ENCODE measurements around the gene EHD4. TPM values are rescaled to one million over a fixed set of nuclear protein-coding genes. Genes with fewer than 3 reads are reported as not detected.

The EHD4 gene
- polyA plus RNA-seq, 1 donor, result 13.2 TPM

DNA sequence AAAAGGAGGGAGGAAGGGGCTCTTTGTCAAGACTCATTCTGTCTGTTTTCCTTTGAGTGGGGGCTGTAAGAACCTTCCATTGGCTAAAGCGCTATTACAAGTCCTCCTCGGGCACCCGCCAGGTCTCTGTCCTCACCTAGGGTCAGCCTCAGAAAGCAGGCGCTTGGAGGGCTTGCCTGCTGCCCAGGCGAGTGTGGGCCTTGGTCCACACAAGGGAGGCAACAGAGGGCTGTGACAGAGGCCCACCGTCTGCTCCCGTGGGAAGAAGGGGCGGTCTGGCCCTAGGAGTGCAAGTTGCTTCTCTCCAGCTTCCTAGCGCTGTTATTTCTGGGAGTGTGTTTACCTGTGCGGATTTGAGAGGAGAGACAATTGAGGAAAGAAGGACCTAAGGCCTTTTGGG lies 24.0 kb upstream of the EHD4 start:
- no peak for DNase-seq

DNA sequence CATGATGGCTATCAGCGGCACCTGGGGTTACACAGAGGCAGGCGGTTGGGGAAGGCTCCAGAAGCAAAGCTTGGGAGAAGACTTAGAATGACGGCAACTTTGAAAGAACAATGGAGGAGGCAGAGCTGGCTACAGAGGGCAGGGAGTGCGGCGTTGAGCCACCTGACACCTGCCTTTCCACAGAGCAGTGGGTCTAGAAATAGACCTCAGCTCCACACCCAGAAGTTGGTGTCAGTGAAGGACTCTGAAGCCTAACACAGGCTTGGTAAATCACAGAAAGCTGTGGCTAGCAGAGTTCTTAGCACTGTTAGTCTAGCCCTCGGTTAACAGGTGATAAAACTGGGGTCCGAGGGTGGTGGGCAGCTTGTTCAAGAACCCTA lies 23.1 kb upstream of the EHD4 start:
- DNase-seq, result no peak

DNA sequence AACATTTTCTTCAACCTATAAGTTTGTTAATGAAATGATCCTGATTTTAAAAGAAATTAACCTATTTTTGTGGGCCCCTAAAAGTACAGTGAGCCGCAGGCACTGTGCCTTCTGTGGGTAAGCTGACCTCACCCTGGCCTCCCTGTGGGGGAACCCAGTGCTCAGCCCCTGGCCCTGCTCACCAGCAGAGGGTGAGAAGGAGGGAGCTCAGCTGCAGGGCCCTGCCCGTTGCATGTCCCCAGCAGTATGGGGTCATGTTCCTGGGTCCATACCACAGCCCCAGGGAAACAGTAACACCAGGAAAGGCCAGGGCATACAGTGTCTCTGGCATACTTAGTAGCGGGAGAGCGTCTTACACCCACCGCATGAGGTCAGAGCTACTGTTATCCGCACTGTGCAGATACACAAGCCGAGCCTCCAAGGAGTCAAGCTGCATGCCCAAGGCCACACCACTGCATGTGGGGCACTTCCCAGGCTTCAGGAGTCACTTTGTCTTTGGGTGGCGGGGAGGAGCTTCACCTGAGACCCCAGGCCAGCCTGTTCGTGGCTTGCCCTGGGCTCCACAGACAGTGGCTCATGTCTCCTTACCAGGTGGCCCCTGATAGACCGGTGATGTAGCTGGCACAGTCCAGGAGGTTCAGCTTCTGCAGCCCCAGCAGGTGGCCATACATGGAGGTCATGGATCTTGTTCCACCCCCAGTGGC lies 22.6 kb upstream of the EHD4 start:
- DNase-seq, result no peak

DNA sequence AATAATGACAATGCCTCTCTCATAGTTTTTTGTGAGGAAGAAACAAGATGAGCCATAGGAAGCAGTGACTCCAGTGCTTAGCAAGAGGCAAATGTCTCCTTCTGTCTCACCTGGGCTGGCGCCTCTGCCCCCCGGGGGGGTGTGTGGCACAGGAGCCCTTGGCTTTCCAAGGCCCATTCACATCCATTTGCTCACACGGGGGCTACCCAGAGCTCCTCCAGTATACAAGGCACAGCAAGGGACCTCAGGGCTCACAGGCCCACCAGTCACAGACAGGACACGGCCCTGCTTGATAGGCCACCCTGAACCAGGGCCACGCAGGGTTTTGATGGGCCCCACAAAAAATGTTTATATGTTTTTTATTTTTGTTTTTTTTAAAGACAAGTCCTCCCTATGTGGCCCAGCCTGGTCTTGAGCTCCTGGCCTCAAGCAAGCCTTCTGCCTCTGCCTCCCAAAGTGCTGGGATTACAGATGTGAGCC lies 21.9 kb upstream of the EHD4 start:
- no peak for DNase-seq

DNA sequence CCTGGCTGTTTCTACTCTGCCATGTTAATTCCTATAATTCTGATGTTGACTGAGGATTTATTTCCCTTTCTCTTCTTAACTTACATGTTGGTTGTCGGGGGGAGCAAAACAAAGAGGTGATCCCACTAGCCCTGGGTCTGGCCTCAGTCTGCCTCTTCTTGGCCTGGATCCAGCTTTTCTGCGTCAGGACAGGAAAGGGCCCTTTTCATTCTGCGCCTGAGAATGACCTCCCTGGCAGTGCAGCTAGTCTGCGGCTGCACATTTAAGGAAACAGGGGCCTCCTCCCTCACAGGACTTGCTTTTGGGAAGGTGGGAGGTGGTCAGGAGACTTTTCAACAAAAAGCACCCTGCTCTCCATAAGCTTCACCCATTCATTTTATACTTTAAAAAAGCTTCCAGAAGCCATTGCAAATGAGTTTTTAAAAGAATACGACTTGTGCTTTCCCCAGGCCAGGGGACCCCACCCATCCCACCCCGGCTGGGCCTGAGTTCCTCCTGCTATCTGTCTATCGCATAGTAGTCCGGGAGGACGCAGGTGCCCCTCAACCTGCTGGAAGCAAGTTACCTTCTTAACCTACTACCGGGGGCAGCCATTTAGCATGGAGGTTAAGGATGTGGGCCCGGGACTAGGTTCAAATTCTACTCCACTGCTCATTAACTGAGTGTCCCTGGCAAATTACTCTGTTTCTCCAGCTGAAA lies 21.3 kb upstream of the EHD4 start:
- DNase-seq, result no peak

DNA sequence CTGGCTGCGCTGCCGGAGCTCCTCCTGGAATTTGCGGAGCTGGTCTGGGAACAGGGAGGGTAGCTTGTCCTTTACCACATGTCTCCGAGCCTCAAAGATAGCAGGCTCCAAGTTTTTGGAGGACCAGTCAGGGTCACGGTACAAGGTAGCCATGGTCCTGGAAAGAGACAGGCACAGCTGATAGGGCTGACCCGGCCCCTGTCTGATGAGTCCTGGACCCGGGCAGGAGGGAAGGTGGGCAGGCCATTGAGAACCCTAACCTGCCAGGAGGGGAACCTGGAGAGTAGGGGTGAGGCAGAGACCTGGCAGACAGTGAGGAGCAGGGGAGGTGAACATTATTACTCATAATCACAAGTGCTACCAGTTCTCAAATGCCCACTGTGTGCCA lies 20.4 kb upstream of the EHD4 start:
- DNase-seq, result no peak

DNA sequence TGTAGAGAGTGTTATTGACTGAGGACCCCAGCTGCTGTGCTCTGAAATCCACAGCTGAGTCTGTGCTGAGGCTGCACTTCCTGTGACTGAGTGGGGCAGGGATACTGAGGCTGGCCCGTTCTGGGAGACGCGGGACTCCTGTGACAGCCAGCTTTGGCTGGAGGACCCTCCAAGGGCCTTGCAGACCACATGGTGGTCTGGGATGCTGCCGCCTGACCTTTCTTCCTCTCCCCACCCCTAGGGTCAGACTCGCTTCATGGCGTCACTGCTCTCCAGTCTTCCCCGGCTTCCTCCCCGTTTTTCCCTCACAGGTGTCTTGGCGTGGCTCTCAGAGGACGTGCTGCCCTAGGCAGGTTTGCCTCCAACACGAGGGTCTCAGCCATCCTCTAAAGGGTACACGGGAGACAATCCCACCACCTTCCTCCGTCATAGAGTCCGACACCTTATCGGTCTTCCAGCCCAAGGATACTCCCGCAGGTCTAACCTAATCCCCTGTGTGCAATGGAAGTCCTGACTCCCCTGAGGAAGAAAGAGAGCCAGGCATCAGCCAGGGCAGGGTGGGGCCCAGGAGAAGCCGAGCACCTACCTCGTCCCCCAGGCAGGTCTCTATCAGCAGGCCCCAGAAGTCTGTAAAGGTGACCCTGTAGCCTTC lies 19.9 kb upstream of the EHD4 start:
- no peak for DNase-seq

DNA sequence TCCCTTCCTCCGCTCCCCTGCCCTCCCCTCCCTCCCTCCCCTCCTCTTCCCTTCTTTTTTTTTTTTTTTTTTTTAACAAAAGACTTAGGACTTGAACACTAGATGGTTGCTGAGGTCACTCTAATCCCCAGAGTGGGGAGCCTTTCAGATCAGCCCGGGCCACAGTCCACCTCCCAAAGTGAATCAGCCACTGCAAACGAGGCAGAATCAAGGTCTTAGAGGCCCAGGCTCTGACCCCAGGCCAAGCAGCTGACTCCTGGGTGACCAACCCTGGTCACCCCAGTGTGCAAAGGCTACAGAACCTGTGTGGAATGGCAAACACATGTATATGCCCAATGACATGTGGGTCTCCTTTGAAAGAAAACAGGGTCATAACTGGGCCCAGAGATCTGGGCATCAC lies 18.3 kb upstream of the EHD4 start:
- DNase-seq, result no peak

DNA sequence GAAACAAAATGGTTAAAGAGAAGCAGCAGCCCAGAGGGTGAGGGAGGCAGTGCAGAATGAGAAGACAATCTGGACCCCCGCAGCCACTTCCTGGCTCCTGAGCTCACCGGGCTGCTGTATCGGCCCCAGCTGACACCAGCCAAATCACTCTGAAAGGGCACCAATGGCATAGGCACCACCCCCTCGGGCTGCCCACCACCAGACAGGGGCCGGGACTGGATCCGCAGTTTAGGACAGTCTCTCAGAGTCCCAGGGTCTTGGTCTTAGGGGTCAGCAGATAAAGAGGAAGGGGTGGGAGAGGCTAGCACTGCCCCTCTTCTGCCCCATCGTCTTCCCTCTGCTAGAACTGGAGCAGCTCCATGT lies 17.9 kb upstream of the EHD4 start:
- no peak for DNase-seq

DNA sequence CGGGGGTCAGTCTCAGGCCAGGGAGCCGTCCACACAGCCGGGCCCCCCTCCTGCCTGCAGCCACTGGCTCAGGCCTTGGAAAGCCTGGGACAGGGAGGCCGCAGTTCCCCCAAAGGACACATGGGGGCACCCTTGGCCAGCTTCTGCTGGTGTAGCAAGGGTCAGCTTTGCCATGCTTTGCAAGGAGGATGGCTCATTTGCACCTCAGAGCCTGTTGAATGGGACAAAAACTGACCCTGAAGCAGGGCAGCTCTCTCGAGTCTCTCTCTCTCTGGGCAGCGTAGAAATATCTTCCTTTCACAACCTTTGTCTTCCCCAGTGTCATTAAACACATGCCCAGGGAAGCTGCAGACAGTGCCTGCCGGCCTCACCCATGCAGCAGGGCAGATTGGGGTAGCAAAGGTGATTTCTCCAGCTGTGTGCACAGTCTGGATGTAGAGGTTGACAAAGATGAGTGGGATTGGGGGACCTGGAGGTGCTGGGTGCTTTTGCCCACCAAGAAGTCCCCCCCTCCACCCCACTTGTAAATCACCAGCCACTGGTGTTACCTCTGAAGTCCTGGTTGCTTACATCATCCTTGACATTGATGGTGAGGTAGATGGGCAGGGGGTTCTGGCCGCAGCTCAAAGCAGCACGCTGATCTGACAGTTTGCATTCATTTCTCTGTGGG lies 17.4 kb upstream of the EHD4 start:
- DNase-seq, result peak; percentile 67

DNA sequence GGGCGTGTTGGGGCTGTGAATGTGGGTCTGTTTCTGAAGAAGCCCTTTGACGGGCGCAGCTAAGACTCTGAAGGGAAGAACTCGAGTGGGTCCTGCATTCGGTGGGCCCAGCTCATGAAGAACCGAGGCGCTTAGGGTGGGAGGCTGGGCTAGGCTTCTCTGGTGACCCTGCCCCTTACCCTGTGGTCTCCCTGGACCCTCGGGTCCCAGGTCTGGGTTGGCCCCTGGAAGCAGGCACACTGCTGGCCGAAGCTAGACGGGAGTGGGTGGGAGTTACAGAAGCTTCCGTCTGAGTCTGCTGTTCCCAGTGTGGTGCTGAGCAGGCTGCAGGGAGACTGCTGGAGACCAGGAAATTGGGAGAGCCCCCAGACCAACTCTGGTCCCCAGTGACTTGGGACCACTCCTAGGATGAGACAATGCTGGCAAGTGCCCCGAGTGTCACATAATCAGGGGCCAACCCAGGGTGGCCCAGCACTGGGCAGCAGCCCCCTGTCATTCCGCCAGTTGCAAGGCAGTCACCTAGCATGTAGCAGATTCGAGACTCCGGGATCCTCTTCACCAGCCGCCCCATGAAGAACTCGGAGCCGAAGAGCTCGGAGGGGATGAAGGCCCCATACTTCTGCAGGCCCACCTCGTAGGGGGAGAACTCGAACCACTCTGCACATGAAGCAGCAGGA lies 16.7 kb upstream of the EHD4 start:
- DNase-seq, result no peak

DNA sequence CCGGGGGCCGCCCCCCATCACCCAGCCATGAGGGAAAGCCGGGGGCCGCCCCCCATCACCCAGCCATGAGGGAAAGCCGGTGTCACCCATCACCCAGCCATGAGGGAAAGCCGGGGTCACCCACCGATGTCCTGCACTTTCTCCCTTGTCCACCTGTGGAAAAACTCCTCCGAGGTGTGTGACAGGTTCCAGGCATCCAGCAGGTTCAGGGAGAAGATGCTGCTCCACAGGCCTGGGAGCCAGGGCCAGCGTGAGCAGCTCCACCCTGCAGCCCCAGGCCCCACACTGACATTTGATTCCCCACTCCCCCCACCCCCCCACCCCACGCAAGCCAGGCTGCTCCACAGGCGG lies 15.5 kb upstream of the EHD4 start:
- DNase-seq, result no peak

DNA sequence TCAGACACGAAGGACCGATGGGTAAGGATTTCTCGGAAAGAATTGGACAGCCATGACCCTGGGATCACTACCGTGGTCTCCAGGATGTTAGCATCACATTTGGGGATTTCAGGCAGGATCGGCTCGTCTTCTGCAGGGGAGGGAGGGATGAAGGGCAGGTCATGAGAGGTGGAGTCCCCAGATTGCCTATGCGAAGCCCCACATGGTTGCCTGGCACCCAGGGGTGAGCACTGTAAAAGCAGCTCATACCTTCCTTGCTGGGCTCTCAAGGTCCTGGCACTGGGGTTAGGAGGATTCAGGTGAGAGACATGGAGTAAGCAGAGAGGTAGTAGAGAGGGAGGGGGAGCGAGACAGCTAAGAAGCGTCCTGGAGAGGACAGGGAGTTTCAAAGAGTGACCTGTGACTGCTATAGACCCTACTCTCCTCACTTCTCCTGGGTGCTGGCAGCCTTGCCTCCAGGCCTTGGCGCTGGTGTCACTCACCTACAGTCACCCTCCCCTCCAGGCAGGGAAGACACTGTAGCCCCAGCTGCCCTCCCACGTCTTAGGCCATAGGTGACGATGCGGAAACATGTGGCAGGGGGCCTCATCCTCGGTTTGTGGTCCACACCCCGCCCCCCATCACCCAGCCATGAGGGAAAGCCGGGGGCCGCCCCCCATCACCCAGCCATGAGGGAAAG lies 15.0 kb upstream of the EHD4 start:
- DNase-seq, result no peak

DNA sequence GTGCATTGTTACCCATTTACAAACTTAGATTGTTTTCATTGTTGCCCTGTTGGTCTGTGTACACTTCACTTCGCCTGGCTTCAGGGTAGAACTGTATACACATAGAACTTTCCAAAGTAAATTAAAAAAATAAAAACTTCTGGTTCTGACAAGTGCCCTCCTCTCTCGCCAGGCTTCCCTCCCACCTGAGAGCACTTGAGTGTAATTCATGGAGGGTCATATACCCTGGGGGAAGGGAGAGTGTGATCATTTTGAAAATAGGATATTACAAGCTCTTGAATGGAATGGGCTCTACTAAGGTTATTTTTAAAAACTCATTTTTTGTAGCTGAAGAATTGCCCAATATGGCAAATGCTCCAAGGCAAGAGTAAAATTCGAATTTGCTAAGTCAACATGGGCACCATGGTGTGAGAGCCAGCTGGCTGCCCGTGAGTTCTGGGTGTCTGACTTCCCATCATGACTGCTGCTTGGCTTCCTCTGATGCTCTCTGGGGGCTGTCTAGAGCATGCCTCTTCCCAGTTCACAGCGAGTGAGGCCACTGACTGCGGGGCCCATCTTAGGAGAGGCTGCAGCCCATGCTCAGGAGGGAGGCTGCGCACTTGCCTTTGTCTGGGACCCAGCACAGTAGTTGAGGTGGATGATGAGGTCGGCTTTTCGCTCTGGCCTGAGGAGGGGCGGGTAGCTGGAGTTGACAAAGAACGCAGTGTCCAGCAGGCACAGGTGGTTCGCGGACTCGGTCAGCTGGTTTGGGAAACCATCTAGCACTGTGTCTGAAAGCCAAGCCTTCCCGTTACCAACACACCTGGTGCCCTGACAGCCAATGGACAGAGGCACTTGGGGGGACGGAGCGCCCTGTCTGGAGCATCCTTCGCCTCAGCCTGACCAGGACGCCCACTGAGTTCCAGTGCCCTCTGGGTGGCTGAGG lies 13.1 kb upstream of the EHD4 start:
- DNase-seq, result no peak

DNA sequence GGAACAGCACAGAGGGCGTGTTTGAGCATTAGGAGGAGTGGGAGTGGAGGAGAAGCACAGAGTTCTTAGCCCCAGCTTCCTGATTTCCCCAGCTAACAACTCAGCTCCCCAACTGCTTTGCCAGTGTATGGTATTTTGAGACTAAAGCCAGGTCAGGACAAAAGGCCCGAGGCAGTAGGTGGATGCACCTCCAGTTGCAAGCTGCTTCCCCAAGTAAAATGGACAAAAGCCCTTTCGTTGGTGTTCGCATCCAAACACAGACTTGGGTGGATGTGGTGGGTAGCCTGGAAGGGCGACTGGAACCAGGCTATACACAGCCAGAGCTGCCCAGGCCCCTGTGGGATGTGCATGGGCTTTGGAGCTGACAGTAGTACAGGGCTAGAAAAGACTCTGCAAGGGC lies 12.3 kb upstream of the EHD4 start:
- no peak for DNase-seq

DNA sequence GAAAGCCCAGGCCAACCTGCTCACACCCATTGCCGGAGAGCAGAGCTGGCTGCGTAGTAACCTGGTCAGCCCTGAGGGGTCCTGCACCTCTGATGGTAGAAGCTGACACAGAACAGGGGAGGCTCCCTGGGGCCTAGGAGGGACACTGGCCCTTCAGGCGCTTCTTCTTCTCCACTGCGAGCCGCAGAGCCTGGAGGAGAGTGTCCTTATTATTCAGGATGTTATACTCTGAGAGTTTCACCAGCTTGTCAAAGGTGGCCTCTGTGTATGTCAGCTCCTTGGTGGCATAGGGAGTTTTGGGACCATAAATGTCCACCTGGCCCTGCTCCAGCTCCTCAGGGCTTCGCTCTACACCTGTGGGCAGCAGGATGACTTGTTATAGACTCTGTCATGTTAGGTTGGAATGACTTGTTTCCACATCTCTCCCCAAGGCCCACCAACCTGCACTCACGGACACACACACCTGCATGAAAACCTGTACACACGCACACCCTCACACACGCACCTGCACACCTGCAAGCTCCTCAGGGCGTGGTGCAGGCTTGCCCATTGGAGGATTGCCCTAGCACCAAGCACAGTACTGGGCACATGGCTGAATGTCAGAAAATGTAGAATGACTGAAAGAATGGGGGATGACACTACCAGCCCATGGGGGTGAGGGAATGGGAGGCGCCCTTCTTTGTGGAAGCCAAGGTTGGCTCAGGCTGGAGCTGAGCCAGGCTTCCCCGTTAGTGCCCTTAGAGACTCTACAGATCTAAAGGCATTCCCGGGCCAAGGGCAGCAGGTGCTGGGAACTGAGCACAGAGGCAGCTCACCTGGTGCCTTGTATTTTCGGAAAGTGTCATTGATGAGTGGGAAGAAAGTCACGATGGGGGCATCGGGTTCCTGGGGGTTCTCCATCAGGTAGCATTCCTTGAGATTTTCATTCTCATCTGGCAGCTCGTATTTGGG lies 11.5 kb upstream of the EHD4 start:
- no peak for DNase-seq

DNA sequence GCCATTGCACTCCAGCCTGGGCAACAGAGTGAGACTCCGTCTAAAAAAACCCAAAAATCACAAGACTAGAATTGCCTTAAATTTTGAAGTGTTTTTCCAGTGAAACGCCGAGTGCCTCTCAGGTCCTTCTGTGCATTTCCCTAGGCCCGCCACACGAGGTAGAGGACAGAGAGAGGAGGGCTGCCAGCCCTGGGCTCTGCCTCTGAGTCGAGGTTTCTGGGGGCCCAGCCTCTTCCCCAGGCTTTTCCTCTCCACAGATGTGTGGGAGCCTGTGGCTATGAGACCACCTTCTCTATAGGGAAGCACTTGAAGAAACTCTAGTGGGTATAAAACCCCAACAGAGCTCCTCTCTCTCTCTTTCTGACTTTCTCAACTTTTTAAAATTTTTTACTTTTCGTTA lies 10.9 kb upstream of the EHD4 start:
- DNase-seq, result no peak

DNA sequence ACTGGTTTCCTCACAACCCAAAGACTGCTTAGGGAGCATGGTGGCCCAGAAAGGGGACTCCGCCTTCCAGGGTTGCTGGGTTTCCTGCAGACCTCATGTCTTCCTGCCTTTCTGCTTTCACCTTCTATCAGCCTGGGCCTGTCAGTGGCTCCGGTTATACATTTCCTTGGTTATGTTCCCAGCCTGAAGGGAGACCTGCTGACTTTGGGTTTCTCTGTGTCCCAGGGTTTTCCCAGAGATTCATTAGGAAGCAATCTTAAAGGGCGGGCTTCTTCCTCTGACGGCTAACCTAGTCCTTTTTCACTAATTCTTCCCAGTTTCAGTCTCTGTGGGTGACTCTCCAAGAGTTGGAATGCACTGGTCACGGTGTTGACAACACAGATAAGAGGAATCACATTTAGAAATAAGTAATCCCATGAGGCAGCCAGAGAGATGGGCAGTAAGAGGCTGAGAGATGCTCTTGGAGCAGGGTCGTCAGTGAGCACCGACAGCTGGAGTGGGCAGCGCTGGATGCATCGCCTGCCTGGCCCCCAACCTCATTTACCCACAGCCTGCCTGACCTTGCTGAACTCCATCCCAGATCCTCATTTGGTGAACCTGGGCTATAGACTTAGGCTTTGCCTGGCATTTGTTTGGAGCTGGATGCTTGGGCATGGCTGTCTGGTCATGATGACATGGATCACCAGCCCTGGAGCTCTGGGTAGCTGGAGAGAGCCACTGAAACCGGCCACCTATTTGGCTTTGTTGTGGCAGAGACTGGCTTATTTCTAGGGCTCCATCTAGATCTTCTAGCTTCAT lies 10.0 kb upstream of the EHD4 start:
- no peak for DNase-seq

All from left kidney (tissue), 2 donors.